Adrenal gland (tissue), 5 donors: ENCODE results near the gene CAMTA1.

ENCODE experiments used
- POLR2A ChIP-seq, 2 donors: fragments of 450-650 bp; IDR thresholded peaks; one replicate each; pipeline ENCODE4 v1.6.1; 2017; ENCODE audit warnings: antibody characterized with exemption in 2 of 2, mild to moderate bottlenecking in 2 of 2, moderate library complexity in 1 of 2
- TF ChIP-seq, protein P1 (sequence below), 6 experiments: fragments of 450-650 bp in 4 of 6; fragments of 200-600 bp in 2 of 6; sonication (generic) in 1 of 6; IDR thresholded peaks; 1 replicate in 5 of 6; 2 replicates in 1 of 6; pipeline versions ENCODE4 v1.5.1 to v1.8.0; 2016 to 2021; ENCODE audit warnings: antibody characterized with exemption in 6 of 6, mild to moderate bottlenecking in 2 of 6, moderate library complexity in 1 of 6
- donor health status: DM: no; HTN: no; CAD: no.

DNA sequence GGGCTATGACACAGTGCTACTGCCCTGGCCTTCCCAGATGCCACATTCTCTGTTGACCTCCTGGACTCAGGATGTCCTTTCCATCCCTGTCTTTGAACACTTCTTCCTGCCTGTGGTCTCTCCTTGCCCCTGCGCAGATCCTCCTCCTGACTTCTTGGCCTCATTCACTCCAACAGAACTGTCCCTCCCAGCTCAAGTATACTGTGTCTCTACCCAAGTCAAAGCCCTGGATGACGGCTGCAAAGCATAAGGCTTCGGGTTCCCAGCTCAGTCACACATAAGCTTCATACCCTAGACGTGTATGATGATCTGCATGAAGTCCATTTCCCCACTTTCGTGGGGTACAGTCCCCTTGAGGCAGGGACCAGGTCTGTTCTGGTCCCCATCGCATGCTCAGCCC is 657.7 kb downstream of the CAMTA1 start:
- TF ChIP-seq POLR2A (IDR thresholded peaks at IDR 0.05), result no peak
- TF ChIP-seq, protein P1, sequence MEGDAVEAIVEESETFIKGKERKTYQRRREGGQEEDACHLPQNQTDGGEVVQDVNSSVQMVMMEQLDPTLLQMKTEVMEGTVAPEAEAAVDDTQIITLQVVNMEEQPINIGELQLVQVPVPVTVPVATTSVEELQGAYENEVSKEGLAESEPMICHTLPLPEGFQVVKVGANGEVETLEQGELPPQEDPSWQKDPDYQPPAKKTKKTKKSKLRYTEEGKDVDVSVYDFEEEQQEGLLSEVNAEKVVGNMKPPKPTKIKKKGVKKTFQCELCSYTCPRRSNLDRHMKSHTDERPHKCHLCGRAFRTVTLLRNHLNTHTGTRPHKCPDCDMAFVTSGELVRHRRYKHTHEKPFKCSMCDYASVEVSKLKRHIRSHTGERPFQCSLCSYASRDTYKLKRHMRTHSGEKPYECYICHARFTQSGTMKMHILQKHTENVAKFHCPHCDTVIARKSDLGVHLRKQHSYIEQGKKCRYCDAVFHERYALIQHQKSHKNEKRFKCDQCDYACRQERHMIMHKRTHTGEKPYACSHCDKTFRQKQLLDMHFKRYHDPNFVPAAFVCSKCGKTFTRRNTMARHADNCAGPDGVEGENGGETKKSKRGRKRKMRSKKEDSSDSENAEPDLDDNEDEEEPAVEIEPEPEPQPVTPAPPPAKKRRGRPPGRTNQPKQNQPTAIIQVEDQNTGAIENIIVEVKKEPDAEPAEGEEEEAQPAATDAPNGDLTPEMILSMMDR (IDR thresholded peaks at IDR 0.05), result no peak
